Activated B cell treated with CpG ODN at 0.5 μM for 24 hours (primary cell): Measurements from ENCODE around the gene FCGR2B. TPM values are rescaled to one million over a fixed set of nuclear protein-coding genes. Genes with fewer than 3 reads are reported as not detected.

Experiments
- ATAC-seq: fragments of 200-7000 bp; cut with Tn5 transposase; one replicate; pipeline ENCODE4 v1.10.0; 2021; ENCODE audit warnings: low read depth, mild to moderate bottlenecking, moderate library complexity
- CTCF ChIA-PET: fragments of 350-600 bp; sonication (Branson Sonifier 250); formaldehyde crosslinking; loops from one replicate; lab custom pipeline; 2021; ENCODE audit warnings: antibody characterized with exemption; lab: Charles Lee
- POLR2A ChIA-PET: fragments of 350-600 bp; sonication (Branson Sonifier 250); formaldehyde crosslinking; loops from one replicate; lab custom pipeline; 2021; ENCODE audit warnings: antibody characterized with exemption; lab: Charles Lee
- DNase-seq: peaks from one replicate; pipeline ENCODE4 v3.0.0; 2022
- H3K27ac Mint-ChIP-seq: one replicate; pipeline ENCODE4 v1.8.0; 2020; ENCODE audit warnings: mixed read lengths
- H3K27me3 Mint-ChIP-seq: one replicate; pipeline ENCODE4 v1.8.0; 2021; ENCODE audit warnings: mixed read lengths
- H3K36me3 Mint-ChIP-seq: one replicate; pipeline ENCODE4 v1.8.0; 2021; ENCODE audit warnings: low read depth, mixed read lengths
- H3K4me1 Mint-ChIP-seq: one replicate; pipeline ENCODE4 v1.8.0; 2021; ENCODE audit warnings: mixed read lengths
- H3K4me3 Mint-ChIP-seq: one replicate; pipeline ENCODE4 v1.8.0; 2020; ENCODE audit warnings: mild to moderate bottlenecking, mixed read lengths
- H3K9me3 Mint-ChIP-seq: one replicate; pipeline ENCODE4 v1.8.0; 2020; ENCODE audit warnings: mixed read lengths
- intact Hi-C: fragments of 100-400 bp; cut with micrococcal nuclease; formaldehyde crosslinking; loops from one replicate; pipeline ENCODE4 v1.15.1; 2024
- total RNA-seq: library from RNA; stranded (reverse); gene quantifications from 2 replicates; pipeline ENCODE4 v1.2.3, GENCODE V29; 2022
- TF ChIP-seq, protein P1 (sequence below): fragments of 200-600 bp; IDR thresholded peaks from one replicate; pipeline ENCODE4 v1.8.0; 2022; ENCODE audit warnings: antibody characterized with exemption, mild to moderate bottlenecking

The FCGR2B gene
- total RNA-seq, 1 donor from 2014 or later = 77.5 TPM

DNA sequence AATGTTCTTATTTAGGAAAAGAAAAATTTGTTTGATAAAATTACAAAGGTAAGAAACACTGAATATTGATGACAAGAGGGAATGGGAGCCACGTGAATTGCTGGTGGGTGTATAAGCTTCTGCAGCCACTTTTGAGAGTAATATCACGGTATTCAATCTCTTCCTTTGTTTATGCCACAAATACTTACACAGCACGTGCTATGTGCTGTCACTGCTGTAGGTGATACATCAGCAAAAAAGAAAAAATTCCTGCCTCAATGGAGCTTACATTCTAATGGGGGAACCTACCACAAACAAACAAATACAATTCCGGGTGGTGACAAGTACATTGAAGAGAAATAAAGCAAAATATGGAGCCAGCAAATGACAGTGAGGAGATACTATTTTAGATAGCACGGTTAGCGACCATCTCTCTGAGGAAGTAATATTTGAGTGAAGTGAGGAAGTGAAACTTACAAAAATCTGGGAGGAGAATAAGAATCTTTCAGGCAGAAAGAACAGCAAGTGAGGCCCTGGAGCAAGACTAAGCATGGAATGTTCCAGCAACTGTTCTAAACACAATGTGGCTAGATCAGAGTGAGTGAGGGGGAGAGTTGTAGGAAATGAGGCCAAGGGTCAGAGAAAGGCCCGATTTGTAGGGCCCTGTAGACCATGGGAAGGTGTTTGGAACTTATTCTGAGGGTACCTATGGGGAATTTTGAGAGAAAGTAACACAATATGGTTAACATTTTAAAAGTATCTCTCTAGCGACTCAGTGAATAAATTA, 55.8 kb downstream of the FCGR2B start:
- Mint-ChIP-seq H3K36me3 (peaks cover 11% of the 10 kb centered on the region), H3K4me3 (peak overlapping the region; percentile 63), H3K9me3 (no peaks in the 10 kb centered on the region), H3K27ac (peak overlapping the region; percentile 90), H3K4me1 (peaks cover 68% of the 10 kb centered on the region), H3K27me3 (no peaks in the 10 kb centered on the region)
- TF ChIP-seq, protein P1, sequence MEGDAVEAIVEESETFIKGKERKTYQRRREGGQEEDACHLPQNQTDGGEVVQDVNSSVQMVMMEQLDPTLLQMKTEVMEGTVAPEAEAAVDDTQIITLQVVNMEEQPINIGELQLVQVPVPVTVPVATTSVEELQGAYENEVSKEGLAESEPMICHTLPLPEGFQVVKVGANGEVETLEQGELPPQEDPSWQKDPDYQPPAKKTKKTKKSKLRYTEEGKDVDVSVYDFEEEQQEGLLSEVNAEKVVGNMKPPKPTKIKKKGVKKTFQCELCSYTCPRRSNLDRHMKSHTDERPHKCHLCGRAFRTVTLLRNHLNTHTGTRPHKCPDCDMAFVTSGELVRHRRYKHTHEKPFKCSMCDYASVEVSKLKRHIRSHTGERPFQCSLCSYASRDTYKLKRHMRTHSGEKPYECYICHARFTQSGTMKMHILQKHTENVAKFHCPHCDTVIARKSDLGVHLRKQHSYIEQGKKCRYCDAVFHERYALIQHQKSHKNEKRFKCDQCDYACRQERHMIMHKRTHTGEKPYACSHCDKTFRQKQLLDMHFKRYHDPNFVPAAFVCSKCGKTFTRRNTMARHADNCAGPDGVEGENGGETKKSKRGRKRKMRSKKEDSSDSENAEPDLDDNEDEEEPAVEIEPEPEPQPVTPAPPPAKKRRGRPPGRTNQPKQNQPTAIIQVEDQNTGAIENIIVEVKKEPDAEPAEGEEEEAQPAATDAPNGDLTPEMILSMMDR = no peak
- DNase-seq (no peak), ATAC-seq (peak; percentile 85)
- intact Hi-C loops = loop anchor here (1.0 to 2.0 kb wide), 3 partner anchors 8 to 20 kb away; no protein-coding TSS in a partner anchor
- ChIA-PET CTCF (interaction anchor here (0.6 to 0.7 kb wide), 2 partner anchors 12 to 20 kb away, joined by 3 read pairs; no protein-coding TSS in a partner anchor), POLR2A (interaction anchor here (1.5 to 5.7 kb wide), 4 partner anchors 8 to 14 kb away, joined by 4 to 34 read pairs (median 12); partner anchors contain the start of gene FCRLA)

GRCh38 chr1:161719325-161719611, 56.3 kb downstream of the FCGR2B start:
- Mint-ChIP-seq H3K4me3 (peak overlapping the region; percentile 63), H3K9me3 (no peaks in the 10 kb centered on the region), H3K27me3 (no peaks in the 10 kb centered on the region), H3K4me1 (peaks cover 70% of the 10 kb centered on the region), H3K36me3 (peaks cover 6% of the 10 kb centered on the region), H3K27ac (peak overlapping the region; percentile 90)
- DNase-seq (no peak), ATAC-seq (peak; percentile 51)
- POLR2A ChIA-PET = interaction anchor here (0.6 to 5.7 kb wide), 3 partner anchors 9 to 13 kb away, joined by 4 to 34 read pairs (median 5); partner anchors contain the start of gene FCRLA
- CTCF ChIA-PET = interaction anchor here (0.6 to 1.1 kb wide), 2 partner anchors 14 to 19 kb away, joined by 3 read pairs; no protein-coding TSS in a partner anchor
- intact Hi-C loops = loop anchor here (1.0 to 2.0 kb wide), 2 partner anchors 14 to 20 kb away; no protein-coding TSS in a partner anchor
- TF ChIP-seq, protein P1 = no peak

DNA sequence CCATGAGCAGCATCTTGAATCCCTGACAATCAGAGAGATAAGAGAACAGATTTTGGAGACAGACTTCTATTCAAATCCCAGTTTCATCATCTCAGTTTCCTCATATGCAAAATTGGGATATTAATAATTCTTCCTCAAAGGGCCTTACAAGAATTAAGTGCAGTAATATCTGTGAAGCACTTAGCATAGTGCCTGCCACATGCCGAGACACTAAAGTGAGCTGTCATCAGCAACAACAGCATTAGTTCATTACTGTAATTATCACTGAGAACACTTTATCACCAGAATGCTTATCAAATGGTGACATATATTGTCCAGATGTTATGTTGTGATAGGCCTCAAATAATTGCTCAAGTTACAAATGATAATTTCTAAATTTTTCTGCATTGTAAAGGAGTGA, 57.5 kb downstream of the FCGR2B start:
- POLR2A ChIA-PET = interaction anchor here (1.0 to 5.7 kb wide), 3 partner anchors 12 to 15 kb away, joined by 3 to 34 read pairs (median 4); partner anchors contain the start of gene FCRLA
- no peak overlapping the region for H3K27ac Mint-ChIP-seq
- DNase-seq (no peak), ATAC-seq (no peak)
- no peaks in the 10 kb centered on the region for H3K36me3 Mint-ChIP-seq
- peaks cover 75% of the 10 kb centered on the region for H3K4me1 Mint-ChIP-seq
- no peak overlapping the region for H3K4me3 Mint-ChIP-seq
- TF ChIP-seq, protein P1 = no peak
- H3K27me3 Mint-ChIP-seq = no peaks in the 10 kb centered on the region
- CTCF ChIA-PET = interaction anchor here (1.1 kb wide), 1 partner anchor 15 kb away, joined by 3 read pairs; no protein-coding TSS in a partner anchor
- intact Hi-C loops = no loop called here
- H3K9me3 Mint-ChIP-seq = no peaks in the 10 kb centered on the region

GRCh38 chr1:161720956-161721737, 58.2 kb downstream of the FCGR2B start, which contains the start of gene FCRLB:
Gene FCRLB (plus strand): TSS chr1:161721544. CDS start chr1:161722673, 1,129 bp downstream.
- no peak for ATAC-seq
- TF ChIP-seq, protein P1 = no peak
- no peak for DNase-seq
- H3K4me3 Mint-ChIP-seq = no peak within 1 kb of the TSS
- intact Hi-C loops = no loop called here
- H3K36me3 Mint-ChIP-seq = no peaks in the 10 kb centered on the region
- peak within 1 kb of the TSS; percentile 50 for H3K27ac Mint-ChIP-seq
- ChIA-PET CTCF (interaction anchor here (1.1 kb wide), 1 partner anchor 73 kb away, joined by 3 read pairs; no protein-coding TSS in a partner anchor), POLR2A (interaction anchor here (0.8 to 1.9 kb wide), 4 partner anchors 14 to 18 kb away, joined by 3 to 6 read pairs (median 4); partner anchors contain the start of gene FCRLA)
- H3K9me3 Mint-ChIP-seq = no peaks in the 10 kb centered on the region
- H3K27me3 Mint-ChIP-seq = no peaks in the 10 kb centered on the region
- peaks cover 79% of the 10 kb centered on the region for H3K4me1 Mint-ChIP-seq
